ENCODE measurements around the gene CHCHD4.

DNA sequence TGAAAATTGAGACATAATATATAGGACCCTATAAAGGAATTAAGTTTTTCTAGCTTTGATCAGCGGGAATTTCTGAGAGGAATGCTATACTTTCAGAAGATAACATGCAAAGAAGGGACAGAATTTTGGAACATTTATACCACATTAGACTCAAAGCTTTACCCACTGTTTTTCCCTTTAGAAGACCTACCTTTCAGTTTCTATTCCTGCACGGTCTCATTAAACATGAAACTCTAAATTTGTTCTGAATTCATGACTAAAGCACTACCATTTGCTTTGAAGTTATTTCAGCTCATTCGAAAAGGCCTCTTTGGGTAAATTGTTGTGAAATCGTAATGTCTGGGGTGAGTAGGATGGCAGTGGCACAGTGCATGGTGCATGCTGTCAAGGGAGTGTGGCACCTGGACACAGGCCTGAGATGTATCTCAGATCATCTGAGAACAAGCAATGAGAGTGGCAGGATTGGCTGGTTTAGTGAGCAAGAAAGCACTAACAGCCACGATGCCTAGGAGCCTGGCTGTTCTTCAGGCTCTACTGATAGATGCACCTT lies 42.5 kb downstream of the CHCHD4 start:
- no peak for TF ChIP-seq CTCF (conservative IDR thresholded peaks at IDR 0.05 in 1 of 2, IDR thresholded peaks at IDR 0.05 in 1 of 2; ENCODE audit: low read depth in 1 of 2, low read length in 2 of 2)
- no peak for TF ChIP-seq EZH2 (IDR thresholded peaks at IDR 0.05; ENCODE audit: low read length, missing control alignments)

All from fibroblast of lung (primary cell).